Mucosa of rectum (tissue), 2 donors: ENCODE results near the gene GPR173.

Experiments used
- H3K27ac ChIP-seq, 2 donors: one replicate each; pipeline ENCODE4 v1.7.0; 2013; ENCODE audit warnings: inconsistent platforms in 2 of 2, low read depth in 2 of 2, low read length in 2 of 2
- H3K27me3 ChIP-seq, 2 donors: one replicate each; pipeline ENCODE4 v1.7.0; 2013; ENCODE audit warnings: low read length in 2 of 2; ENCODE audit not compliant: control insufficient read depth in 2 of 2, insufficient read depth in 2 of 2
- H3K36me3 ChIP-seq, 2 donors: one replicate each; pipeline ENCODE4 v1.7.0; 2013; ENCODE audit warnings: low read length in 2 of 2; ENCODE audit not compliant: control insufficient read depth in 2 of 2, insufficient read depth in 2 of 2
- H3K4me1 ChIP-seq, 2 donors: one replicate each; pipeline ENCODE4 v1.7.0; 2013; ENCODE audit warnings: low read length in 2 of 2, mild to moderate bottlenecking in 1 of 2; ENCODE audit not compliant: control insufficient read depth in 2 of 2, insufficient read depth in 2 of 2
- H3K4me3 ChIP-seq, 2 donors: one replicate each; pipeline ENCODE4 v1.7.0; 2013; ENCODE audit warnings: low read length in 2 of 2
- H3K9ac ChIP-seq, 2 donors: one replicate each; pipeline ENCODE4 v1.7.0; 2013; ENCODE audit warnings: low read length in 2 of 2, low read depth in 1 of 2, mild to moderate bottlenecking in 1 of 2
- H3K9me3 ChIP-seq, 2 donors: one replicate each; pipeline ENCODE4 v1.7.0; 2013; ENCODE audit warnings: low read length in 2 of 2; ENCODE audit not compliant: control insufficient read depth in 2 of 2
- donor health status: healthy.
- donor health status: Normal muscosa, but diverticular disease.

Gene GPR173

GRCh38 chrX:53077207-53078197, 28.9 kb downstream of the GPR173 start:
- no peak overlapping the region for H3K4me3 ChIP-seq
- H3K4me1 ChIP-seq = no peaks in the 10 kb centered on the region
- peaks cover 0 to 2% of the 10 kb centered on the region in 2 donors for H3K9me3 ChIP-seq
- peaks cover 2 to 3% of the 10 kb centered on the region in 2 donors for H3K27me3 ChIP-seq
- H3K36me3 ChIP-seq = no peaks in the 10 kb centered on the region
- no peak overlapping the region for H3K27ac ChIP-seq
- no peak overlapping the region for H3K9ac ChIP-seq

DNA sequence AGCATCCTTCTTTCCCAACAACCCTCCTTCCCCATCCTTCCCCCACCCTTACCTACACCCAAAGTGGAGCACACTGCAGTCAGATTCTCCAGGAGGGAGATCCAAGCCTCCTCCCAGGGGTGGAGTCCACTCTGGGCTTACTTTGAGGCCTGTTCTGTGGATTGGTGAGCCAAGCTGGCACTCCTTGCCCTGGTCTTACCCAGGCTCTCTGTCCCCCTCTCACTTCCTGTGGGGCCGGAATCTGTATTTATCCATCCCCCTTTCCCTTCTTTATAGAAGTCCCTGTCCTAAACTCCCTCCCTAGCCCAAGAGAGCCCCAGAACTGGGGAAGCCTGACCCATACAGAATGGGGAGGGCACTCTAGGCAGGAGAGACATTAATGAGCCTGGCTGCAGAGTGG, 30.4 kb downstream of the GPR173 start:
- H3K27me3 ChIP-seq = no peaks in the 10 kb centered on the region
- no peak overlapping the region for H3K9ac ChIP-seq
- peaks cover 0 to 2% of the 10 kb centered on the region in 2 donors for H3K9me3 ChIP-seq
- H3K27ac ChIP-seq = no peak overlapping the region
- H3K4me1 ChIP-seq = no peaks in the 10 kb centered on the region
- no peak overlapping the region for H3K4me3 ChIP-seq
- H3K36me3 ChIP-seq = no peaks in the 10 kb centered on the region

GRCh38 chrX:53080628-53081580, 32.3 kb downstream of the GPR173 start:
- no peak overlapping the region for H3K9ac ChIP-seq
- H3K27ac ChIP-seq = peak overlapping the region; percentile 26 to 50
- peaks cover 0 to 2% of the 10 kb centered on the region in 2 donors for H3K27me3 ChIP-seq
- no peak overlapping the region for H3K4me3 ChIP-seq
- peaks cover 0 to 2% of the 10 kb centered on the region in 2 donors for H3K9me3 ChIP-seq
- H3K36me3 ChIP-seq = peaks cover 0 to 2% of the 10 kb centered on the region in 2 donors
- no peaks in the 10 kb centered on the region for H3K4me1 ChIP-seq

- H3K4me3 ChIP-seq = peak within 1 kb of the TSS; percentile 59 to 70
- H3K4me1 ChIP-seq = no peaks in the 10 kb centered on the region
- peaks cover 0 to 2% of the 10 kb centered on the region in 2 donors for H3K27me3 ChIP-seq
- peak within 1 kb of the TSS; percentile 32 to 62 for H3K9ac ChIP-seq
- H3K27ac ChIP-seq = peak within 1 kb of the TSS; percentile 67 to 84
- H3K36me3 ChIP-seq = peaks cover 0 to 2% of the 10 kb centered on the region in 2 donors
- H3K9me3 ChIP-seq = no peaks in the 10 kb centered on the region
These were observed 33.6 kb downstream of the GPR173 start, which contains the start of gene TSPYL2 for GRCh38 chrX:53081925-53082772. Gene TSPYL2, plus strand, starts transcription at chrX:53082367. Its CDS starts 132 bp downstream, at chrX:53082499.

GRCh38 chrX:53082773-53083616, 34.4 kb downstream of the GPR173 start:
- Histone ChIP-seq H3K4me1 (no peaks in the 10 kb centered on the region), H3K9me3 (no peaks in the 10 kb centered on the region), H3K9ac (peak overlapping the region; percentile 32 to 62), H3K36me3 (peaks cover 0 to 2% of the 10 kb centered on the region in 2 donors), H3K27ac (peak overlapping the region; percentile 67 to 84), H3K4me3 (peak overlapping the region; percentile 59 to 70), H3K27me3 (peaks cover 0 to 2% of the 10 kb centered on the region in 2 donors)

GRCh38 chrX:53084043-53084570, 35.5 kb downstream of the GPR173 start:
- Histone ChIP-seq H3K4me1 (no peaks in the 10 kb centered on the region), H3K36me3 (peaks cover 0 to 2% of the 10 kb centered on the region in 2 donors), H3K9ac (no peak overlapping the region), H3K27ac (no peak overlapping the region), H3K9me3 (no peaks in the 10 kb centered on the region), H3K4me3 (no peak overlapping the region), H3K27me3 (peaks cover 0 to 2% of the 10 kb centered on the region in 2 donors)

DNA sequence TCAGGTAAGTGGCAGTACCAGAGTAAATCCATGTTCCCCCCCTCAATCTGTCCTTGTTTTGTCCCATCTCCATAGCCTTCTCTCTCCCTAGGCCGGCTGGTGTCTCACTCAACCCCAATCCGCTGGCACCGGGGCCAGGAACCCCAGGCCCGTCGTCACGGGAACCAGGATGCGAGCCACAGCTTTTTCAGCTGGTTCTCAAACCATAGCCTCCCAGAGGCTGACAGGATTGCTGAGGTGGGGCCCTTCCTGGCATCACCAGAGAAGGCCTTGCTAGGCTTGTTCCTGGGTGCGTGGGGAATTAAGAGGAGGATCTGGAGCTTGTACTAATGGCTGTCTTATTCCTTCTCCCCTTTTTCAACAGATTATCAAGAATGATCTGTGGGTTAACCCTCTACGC, 36.3 kb downstream of the GPR173 start:
- Histone ChIP-seq H3K9ac (no peak overlapping the region), H3K36me3 (peaks cover 0 to 2% of the 10 kb centered on the region in 2 donors)

DNA sequence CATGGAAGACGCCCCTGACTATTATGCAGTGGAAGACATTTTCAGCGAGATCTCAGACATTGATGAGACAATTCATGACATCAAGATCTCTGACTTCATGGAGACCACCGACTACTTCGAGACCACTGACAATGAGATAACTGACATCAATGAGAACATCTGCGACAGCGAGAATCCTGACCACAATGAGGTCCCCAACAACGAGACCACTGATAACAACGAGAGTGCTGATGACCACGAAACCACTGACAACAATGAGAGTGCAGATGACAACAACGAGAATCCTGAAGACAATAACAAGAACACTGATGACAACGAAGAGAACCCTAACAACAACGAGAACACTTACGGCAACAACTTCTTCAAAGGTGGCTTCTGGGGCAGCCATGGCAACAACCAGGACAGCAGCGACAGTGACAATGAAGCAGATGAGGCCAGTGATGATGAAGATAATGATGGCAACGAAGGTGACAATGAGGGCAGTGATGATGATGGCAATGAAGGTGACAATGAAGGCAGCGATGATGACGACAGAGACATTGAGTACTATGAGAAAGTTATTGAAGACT, 37.2 kb downstream of the GPR173 start:
- no peaks in the 10 kb centered on the region for H3K4me1 ChIP-seq
- H3K4me3 ChIP-seq = no peak overlapping the region
- no peaks in the 10 kb centered on the region for H3K9me3 ChIP-seq
- H3K36me3 ChIP-seq = peaks cover 0 to 2% of the 10 kb centered on the region in 2 donors
- H3K9ac ChIP-seq = no peak overlapping the region
- no peak overlapping the region for H3K27ac ChIP-seq
- peaks cover 0 to 2% of the 10 kb centered on the region in 2 donors for H3K27me3 ChIP-seq

More for the DNA sequence above, 36.3 kb downstream of the GPR173 start:
- Histone ChIP-seq H3K27ac (no peak overlapping the region), H3K9me3 (no peaks in the 10 kb centered on the region), H3K4me3 (no peak overlapping the region), H3K4me1 (no peaks in the 10 kb centered on the region), H3K27me3 (peaks cover 0 to 2% of the 10 kb centered on the region in 2 donors)
